Adipocyte (in vitro differentiated cells): ENCODE data around the gene WAC.

Experiments used
- DNase-seq: peaks from one replicate; pipeline ENCODE4 v3.0.0-alpha.2; 2015; ENCODE audit warnings: low read depth
- H3K27me3 ChIP-seq: replicated peaks from 2 replicates; pipeline ENCODE4 v1.7.0; 2013; ENCODE audit warnings: mild to moderate bottlenecking, low read length, moderate library complexity; ENCODE audit not compliant: control insufficient read depth, insufficient read depth
- H3K36me3 ChIP-seq: 2 replicates; pipeline ENCODE4 v1.7.0; 2013; ENCODE audit warnings: low read length, mild to moderate bottlenecking, moderate library complexity; ENCODE audit not compliant: control insufficient read depth, insufficient read depth, severe bottlenecking
- H3K4me1 ChIP-seq: 2 replicates; pipeline ENCODE4 v1.7.0; 2013; ENCODE audit warnings: mild to moderate bottlenecking, low read length, moderate library complexity; ENCODE audit not compliant: control insufficient read depth, insufficient read depth
- H3K4me3 ChIP-seq: 2 replicates; pipeline ENCODE4 v1.7.0; 2013; ENCODE audit warnings: mild to moderate bottlenecking, low read length, moderate library complexity
- H3K9ac ChIP-seq: 2 replicates; pipeline ENCODE4 v1.7.0; 2013; ENCODE audit warnings: mild to moderate bottlenecking, low read length, moderate library complexity
- H3K9me3 ChIP-seq: 2 replicates; pipeline ENCODE4 v1.7.0; 2013; ENCODE audit warnings: mild to moderate bottlenecking, low read length, moderate library complexity; ENCODE audit not compliant: control insufficient read depth

Gene WAC

DNA sequence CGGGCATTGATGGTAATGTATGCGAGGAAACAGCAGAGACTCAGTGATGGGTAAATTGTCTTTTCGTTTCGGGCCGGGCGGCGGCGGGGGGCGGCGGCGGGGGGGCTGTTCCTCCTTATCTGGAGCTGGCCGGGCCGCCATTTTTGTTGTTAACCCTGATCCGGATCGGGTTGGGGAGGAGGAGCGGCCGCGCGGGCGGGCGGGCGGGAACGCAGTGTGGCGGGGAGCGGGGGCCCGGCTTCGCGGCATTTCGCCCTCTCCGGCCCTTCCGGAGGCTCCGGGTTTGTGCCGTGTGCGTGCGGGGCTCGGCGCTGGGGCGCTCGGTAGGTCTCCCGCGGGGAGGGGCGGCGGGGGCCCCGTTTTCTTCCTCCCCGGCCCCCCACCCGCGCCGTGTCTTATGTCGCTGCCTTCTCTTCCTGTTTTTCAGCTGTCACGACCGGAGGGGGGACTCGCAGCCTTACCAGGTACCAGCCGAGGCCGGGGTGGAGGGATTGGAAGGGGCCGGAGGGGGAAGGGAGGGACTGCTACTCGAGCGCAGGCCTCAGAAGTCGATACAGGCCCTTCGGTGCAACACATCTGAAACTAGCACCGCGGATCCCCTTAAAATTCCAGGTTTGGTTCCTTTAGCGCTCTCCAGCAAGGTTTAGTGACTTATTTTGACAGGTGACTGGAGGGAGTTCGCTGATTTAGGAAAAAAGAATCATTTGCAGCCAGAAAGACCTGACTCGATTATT, 820 bp downstream of the WAC start:
- peaks cover 26% of the 10 kb centered on the region for H3K4me1 ChIP-seq
- H3K4me3 ChIP-seq = peak overlapping the region; percentile 98
- peaks cover 35% of the 10 kb centered on the region for H3K36me3 ChIP-seq
- peak; percentile 85 for DNase-seq
- H3K27me3 ChIP-seq = no peaks in the 10 kb centered on the region
- peak overlapping the region; percentile 100 for H3K9ac ChIP-seq
- no peaks in the 10 kb centered on the region for H3K9me3 ChIP-seq

DNA sequence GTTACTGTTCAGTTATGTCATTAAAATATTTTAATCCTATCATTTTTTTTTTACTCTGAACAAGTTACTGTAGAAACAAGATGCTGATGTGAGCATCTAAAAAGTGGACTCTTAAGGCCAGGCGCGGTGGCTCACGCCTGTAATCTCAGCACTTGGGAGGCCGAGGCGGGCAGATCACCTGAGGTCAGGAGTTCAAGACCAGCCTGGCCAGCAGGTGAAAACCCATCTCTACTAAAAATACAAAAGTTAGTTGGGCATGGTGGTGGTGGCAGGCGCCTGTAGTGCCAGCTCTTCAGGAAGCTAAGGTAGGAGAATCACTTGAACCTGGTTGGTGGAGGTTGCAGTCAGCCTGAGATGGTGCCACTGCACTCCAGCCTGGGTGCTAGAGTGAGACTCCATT, 2.9 kb downstream of the WAC start:
- Histone ChIP-seq H3K9me3 (no peaks in the 10 kb centered on the region), H3K4me3 (no peak overlapping the region), H3K9ac (no peak overlapping the region), H3K27me3 (no peaks in the 10 kb centered on the region), H3K4me1 (peaks cover 22% of the 10 kb centered on the region), H3K36me3 (peaks cover 56% of the 10 kb centered on the region)
- no peak for DNase-seq

- Histone ChIP-seq H3K4me1 (peaks cover 13% of the 10 kb centered on the region), H3K27me3 (no peaks in the 10 kb centered on the region), H3K36me3 (peaks cover 83% of the 10 kb centered on the region), H3K9me3 (no peaks in the 10 kb centered on the region), H3K4me3 (no peak overlapping the region), H3K9ac (no peak overlapping the region)
- DNase-seq = no peak
Measured at GRCh38 chr10:28538595-28538994, 5.7 kb downstream of the WAC start.

DNA sequence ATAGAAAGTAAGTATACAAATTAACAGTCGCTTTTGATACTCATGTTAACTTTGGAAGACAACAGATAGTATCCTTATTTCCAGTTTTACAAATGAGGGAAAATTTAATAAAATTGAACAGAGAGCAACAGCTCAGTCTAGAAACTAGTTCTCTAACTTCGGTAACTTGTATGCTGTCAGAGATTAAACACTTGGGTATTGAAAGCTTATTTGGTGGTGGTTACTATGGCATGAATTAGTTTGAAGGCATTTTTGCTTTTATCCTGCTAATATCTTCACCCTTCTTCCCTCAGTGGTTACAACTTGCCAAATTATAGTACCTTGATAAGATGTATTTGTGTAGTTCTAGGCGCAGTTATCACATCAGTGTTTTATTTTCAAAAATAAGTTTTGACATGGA, 7.2 kb downstream of the WAC start:
- Histone ChIP-seq H3K9me3 (no peaks in the 10 kb centered on the region), H3K36me3 (peaks cover 98% of the 10 kb centered on the region), H3K9ac (no peak overlapping the region)

DNA sequence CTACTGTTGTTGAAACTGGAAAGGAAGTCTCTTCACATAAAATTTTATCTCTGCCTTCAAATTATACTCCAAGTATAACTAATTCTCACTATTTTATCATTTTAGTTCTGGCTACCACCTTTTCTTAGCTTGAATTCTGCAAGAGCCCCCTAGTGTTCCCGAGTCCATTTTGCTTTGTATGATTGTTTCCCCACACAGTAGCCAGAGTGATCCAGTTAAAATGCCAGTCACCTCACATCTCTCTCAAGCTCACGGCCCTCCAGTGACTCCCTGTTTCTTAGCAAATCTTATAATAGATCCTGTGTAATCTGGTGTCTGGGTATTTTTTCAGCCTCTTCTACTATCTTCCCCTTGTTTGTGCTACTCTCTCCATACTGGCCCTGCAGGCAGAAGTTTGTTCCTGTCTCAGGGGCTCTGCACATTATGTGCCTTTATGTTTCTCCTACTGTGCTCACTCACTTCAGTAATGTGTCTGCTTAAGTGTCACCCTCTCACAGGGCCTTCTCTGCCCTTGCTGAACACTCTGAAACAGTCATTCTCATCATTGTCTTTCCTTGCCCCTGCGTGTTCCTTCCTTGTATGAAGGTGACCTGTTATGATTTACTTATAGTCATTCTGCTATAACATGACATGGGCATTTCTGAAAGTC, 8.9 kb downstream of the WAC start:
- no peak for DNase-seq
- Histone ChIP-seq H3K36me3 (peaks cover 97% of the 10 kb centered on the region), H3K4me3 (no peak overlapping the region), H3K9ac (peak overlapping the region; percentile 24), H3K27me3 (no peaks in the 10 kb centered on the region), H3K4me1 (peaks cover 7% of the 10 kb centered on the region), H3K9me3 (no peaks in the 10 kb centered on the region)

More for the DNA sequence above, 7.2 kb downstream of the WAC start:
- Histone ChIP-seq H3K27me3 (no peaks in the 10 kb centered on the region), H3K4me1 (peaks cover 5% of the 10 kb centered on the region), H3K4me3 (no peak overlapping the region)
- no peak for DNase-seq

GRCh38 chr10:28542728-28543127, 9.8 kb downstream of the WAC start:
- peaks cover 7% of the 10 kb centered on the region for H3K4me1 ChIP-seq
- H3K4me3 ChIP-seq = no peak overlapping the region
- peaks cover 88% of the 10 kb centered on the region for H3K36me3 ChIP-seq
- H3K9me3 ChIP-seq = no peaks in the 10 kb centered on the region
- no peaks in the 10 kb centered on the region for H3K27me3 ChIP-seq
- H3K9ac ChIP-seq = no peak overlapping the region
- DNase-seq = no peak

- H3K36me3 ChIP-seq = peaks cover 86% of the 10 kb centered on the region
Measured at GRCh38 chr10:28544058-28544457, 11.1 kb downstream of the WAC start.

GRCh38 chr10:28545967-28546644, 13.2 kb downstream of the WAC start:
- Histone ChIP-seq H3K9me3 (no peaks in the 10 kb centered on the region), H3K4me3 (no peak overlapping the region), H3K9ac (no peak overlapping the region), H3K27me3 (no peaks in the 10 kb centered on the region), H3K36me3 (peaks cover 86% of the 10 kb centered on the region), H3K4me1 (peaks cover 15% of the 10 kb centered on the region)
- no peak for DNase-seq

More at GRCh38 chr10:28544058-28544457, 11.1 kb downstream of the WAC start:
- Histone ChIP-seq H3K4me1 (peaks cover 7% of the 10 kb centered on the region), H3K4me3 (no peak overlapping the region), H3K9ac (no peak overlapping the region), H3K27me3 (no peaks in the 10 kb centered on the region), H3K9me3 (no peaks in the 10 kb centered on the region)
- no peak for DNase-seq

DNA sequence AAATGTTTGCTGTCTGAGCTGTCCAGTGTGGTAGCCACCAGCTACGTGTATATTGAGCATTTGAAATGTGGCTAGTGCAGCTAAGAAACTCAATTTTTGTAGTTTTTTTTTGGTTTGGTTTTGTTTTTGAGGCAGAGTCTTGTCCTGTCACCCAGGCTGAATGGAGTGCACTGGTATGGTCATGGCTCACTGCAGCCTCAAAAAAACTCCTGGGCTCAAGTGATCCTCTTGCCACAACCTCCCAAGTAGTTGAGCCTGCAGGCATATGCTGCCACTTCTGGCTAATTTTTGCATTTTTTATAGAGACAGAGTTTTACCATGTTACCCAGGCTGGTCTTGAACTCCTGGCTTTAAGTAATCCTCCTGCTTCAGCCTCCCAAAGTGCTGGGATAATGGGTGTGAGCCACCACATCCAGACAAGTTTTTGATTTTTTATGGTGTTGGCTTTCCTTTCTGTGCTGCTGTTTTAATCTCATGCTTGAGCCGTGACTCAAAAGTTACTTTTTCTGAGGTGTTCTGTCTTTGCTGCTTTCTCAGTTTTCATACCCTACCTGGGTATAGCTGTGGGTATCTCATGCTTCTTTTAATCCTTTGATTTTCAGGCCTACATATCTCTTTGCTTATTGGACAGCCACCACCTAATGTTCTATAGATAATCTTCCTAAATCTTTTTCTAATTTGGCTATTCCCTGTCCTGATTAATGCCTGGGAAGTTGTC, 16.0 kb downstream of the WAC start:
- H3K9me3 ChIP-seq = no peaks in the 10 kb centered on the region
- H3K9ac ChIP-seq = no peak overlapping the region
- H3K4me1 ChIP-seq = peaks cover 15% of the 10 kb centered on the region
- H3K27me3 ChIP-seq = no peaks in the 10 kb centered on the region
- H3K36me3 ChIP-seq = peaks cover 76% of the 10 kb centered on the region
- DNase-seq = no peak
- no peak overlapping the region for H3K4me3 ChIP-seq

- peaks cover 8% of the 10 kb centered on the region for H3K4me1 ChIP-seq
- peaks cover 76% of the 10 kb centered on the region for H3K36me3 ChIP-seq
- no peaks in the 10 kb centered on the region for H3K9me3 ChIP-seq
- no peak overlapping the region for H3K4me3 ChIP-seq
- DNase-seq = no peak
- no peaks in the 10 kb centered on the region for H3K27me3 ChIP-seq
- no peak overlapping the region for H3K9ac ChIP-seq
Measured at GRCh38 chr10:28551086-28551485, 18.2 kb downstream of the WAC start.

DNA sequence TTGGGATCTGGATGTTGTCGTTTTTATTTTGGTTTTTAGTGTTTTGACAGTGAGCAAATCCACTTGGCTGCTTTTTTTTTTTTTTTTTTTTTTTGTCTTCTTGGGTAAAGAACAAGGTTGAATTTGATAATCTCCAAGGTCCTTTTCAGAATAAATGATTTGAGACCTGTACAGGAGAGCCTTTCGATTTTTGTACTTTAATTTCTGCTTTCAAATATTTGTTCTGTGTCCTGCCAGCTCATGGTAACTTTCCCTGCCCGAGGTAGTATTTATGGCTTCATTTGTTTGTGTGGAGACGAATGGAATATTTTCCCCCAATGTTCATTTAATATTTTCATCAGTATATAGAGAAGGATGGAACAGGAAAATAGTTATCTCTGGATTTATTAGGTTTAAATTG, 19.9 kb downstream of the WAC start:
- DNase-seq = no peak
- H3K4me3 ChIP-seq = no peak overlapping the region
- H3K4me1 ChIP-seq = peaks cover 8% of the 10 kb centered on the region
- H3K36me3 ChIP-seq = peaks cover 77% of the 10 kb centered on the region
- H3K27me3 ChIP-seq = no peaks in the 10 kb centered on the region
- H3K9me3 ChIP-seq = no peaks in the 10 kb centered on the region
- H3K9ac ChIP-seq = peak overlapping the region; percentile 25
